ENCODE measurements around the gene BTBD9.

BTBD9 gene

DNA sequence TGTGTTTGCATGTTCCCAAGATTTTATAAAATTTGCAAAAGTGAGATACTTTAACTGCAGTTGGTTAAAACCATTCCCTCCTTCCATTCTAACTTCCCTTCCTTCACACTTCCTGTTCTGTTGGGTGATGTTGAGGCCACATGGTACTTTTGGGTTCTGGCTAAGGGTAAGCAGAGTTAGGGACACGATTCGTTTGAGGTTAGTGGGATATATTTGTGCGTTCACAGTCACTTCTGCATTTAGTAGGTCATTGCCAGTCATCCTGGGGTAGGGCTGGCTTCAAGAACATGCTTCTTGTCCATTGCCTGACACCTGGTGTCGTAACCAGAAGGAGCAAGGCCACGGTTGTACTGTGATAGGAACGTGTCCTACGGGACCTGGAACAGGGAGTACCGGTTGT lies 480.1 kb downstream of the BTBD9 start:
- TF ChIP-seq, protein P1, sequence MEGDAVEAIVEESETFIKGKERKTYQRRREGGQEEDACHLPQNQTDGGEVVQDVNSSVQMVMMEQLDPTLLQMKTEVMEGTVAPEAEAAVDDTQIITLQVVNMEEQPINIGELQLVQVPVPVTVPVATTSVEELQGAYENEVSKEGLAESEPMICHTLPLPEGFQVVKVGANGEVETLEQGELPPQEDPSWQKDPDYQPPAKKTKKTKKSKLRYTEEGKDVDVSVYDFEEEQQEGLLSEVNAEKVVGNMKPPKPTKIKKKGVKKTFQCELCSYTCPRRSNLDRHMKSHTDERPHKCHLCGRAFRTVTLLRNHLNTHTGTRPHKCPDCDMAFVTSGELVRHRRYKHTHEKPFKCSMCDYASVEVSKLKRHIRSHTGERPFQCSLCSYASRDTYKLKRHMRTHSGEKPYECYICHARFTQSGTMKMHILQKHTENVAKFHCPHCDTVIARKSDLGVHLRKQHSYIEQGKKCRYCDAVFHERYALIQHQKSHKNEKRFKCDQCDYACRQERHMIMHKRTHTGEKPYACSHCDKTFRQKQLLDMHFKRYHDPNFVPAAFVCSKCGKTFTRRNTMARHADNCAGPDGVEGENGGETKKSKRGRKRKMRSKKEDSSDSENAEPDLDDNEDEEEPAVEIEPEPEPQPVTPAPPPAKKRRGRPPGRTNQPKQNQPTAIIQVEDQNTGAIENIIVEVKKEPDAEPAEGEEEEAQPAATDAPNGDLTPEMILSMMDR (IDR thresholded peaks at IDR 0.05; ENCODE audit: low read depth, low read length, missing control alignments): no peak

DNA sequence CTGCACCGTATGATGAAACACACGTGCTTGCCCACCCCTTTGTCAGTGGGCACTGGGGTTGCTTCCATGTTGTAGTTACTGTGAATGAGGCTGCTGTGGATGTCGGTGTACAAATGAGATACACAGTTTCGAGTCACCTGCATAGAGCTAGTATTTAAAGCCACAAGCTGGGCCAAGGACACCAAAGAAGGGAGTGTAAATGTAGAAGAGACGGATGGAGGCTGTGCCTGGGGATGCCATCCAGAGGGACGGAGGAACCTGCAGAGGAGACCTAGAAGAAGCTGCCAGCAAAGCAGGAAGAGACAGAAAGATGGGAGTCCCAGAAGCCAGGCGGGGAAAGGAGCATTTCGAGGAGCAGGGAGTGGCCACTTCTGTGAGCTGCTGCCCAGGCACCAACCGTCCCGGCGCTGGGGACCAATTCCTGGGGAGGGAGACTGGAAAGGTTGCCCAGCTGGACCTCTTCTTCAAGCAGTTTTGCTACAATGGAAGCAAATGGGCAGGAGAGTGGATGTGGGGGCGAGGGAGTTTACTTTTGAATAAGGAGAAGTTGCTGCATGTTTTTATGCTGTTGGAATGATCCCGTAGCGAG lies 480.9 kb downstream of the BTBD9 start:
- TF ChIP-seq, protein P1 (IDR thresholded peaks at IDR 0.05; ENCODE audit: low read depth, low read length, missing control alignments): no peak
- H3K4me3 ChIP-seq (ENCODE audit: low read depth, low read length): no peak overlapping the region
- in situ Hi-C loops (cut with HindIII; ENCODE audit: low sequenced_read_pairs): loop anchor here (10.0 kb wide), 1 partner anchor 116 kb away; no protein-coding TSS in a partner anchor
- DNase-seq (ENCODE audit: low read depth): no peak

More for the DNA sequence above, 480.1 kb downstream of the BTBD9 start:
- no peak for DNase-seq (ENCODE audit: low read depth)
- in situ Hi-C loops (cut with HindIII; ENCODE audit: low sequenced_read_pairs): loop anchor here (10.0 kb wide), 1 partner anchor 115 kb away; no protein-coding TSS in a partner anchor
- H3K4me3 ChIP-seq (ENCODE audit: low read depth, low read length): no peak overlapping the region

DNA sequence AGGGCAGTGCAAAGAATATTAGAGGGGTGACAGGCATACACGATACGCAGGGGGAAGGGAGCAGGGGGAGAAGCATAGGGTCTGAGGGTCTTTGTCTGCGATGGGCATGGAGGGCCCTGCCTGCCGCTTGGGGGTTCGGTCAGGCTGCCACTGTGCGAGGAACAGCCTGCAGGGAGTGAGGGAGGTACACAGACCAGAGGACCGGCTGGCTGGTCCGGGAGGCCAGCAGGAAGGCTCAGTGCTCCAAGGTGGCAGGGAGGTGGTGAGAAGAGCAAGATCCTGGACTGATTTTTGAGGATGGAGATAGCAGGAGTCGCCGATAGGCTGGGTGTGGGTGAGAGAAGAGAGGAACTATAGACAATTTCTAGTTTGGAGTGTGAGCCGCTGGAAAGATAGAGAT lies 481.8 kb downstream of the BTBD9 start:
- no peak overlapping the region for H3K4me3 ChIP-seq (ENCODE audit: low read depth, low read length)
- TF ChIP-seq, protein P1 (IDR thresholded peaks at IDR 0.05; ENCODE audit: low read depth, low read length, missing control alignments): no peak
- no peak for DNase-seq (ENCODE audit: low read depth)
- in situ Hi-C loops (cut with HindIII; ENCODE audit: low sequenced_read_pairs): loop anchor here (10.0 kb wide), 1 partner anchor 117 kb away; no protein-coding TSS in a partner anchor

DNA sequence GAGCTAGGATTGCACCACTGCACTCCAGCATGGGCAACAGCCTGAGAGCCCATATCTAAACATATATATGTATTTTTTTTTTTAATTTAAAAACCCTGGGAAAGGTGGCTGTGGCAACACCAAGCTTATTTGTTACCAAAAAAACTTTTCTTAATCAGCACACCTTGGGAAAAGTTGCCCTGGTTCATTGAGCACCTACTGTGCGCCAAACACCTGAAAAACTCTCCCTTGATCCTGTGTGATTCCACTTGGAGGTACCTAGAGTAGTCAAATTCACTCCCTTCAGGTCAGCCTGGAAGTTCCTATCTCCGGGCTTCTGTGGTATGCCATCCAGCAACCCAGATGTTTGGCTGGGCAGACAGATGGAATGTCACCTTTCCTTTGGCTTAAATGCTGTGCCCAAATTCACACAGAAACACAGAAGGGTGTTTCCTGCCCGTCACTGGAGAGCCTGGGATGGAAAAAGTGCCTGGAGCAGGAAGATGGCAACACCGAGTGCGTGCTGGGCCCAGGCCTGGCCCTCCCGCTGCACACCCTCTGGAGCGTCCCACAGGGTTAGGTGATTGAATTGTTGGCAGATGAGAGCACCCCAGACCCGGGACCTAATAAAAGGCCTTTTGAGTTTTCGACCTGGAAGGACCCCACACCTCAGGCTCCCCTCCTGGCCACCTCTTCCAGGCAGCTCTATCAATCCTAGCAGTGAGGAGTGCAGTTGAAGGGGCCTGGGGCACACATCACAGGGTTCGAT lies 482.7 kb downstream of the BTBD9 start:
- DNase-seq (ENCODE audit: low read depth): no peak

DNA sequence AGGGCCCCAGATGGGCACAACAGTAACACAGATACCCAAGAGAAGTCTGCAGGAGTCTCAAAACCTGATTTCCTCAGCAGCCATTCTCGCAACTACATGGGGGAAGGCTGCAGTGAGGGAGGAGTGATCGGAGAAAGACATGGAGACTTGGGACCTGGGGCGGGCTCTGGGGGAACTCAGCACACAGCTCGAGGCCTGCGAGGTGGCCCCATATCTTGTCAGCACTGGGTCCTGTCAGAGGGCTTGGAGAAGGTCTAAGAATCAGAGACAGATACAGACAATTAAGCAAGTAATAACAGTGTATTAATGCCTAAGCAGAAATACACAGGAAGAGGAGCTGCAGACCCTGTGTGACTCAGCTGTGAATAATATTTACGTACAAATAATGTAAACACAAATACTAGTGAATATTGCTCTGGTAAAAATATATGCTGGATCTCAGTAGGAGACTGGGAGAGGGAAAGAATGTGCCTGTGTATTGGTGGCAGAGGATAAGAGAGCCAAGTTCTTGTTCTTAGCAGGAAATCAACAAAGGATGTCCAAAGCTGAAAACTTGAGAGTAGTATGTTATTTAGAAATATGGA lies 484.0 kb downstream of the BTBD9 start:
- in situ Hi-C loops (cut with HindIII; ENCODE audit: low sequenced_read_pairs): loop anchor here (10.0 kb wide), 1 partner anchor 119 kb away; no protein-coding TSS in a partner anchor
- TF ChIP-seq, protein P1 (IDR thresholded peaks at IDR 0.05; ENCODE audit: low read depth, low read length, missing control alignments): no peak
- H3K4me3 ChIP-seq (ENCODE audit: low read depth, low read length): no peak overlapping the region
- no peak for DNase-seq (ENCODE audit: low read depth)

More for the DNA sequence above, 482.7 kb downstream of the BTBD9 start:
- TF ChIP-seq, protein P1 (IDR thresholded peaks at IDR 0.05; ENCODE audit: low read depth, low read length, missing control alignments): no peak
- in situ Hi-C loops (cut with HindIII; ENCODE audit: low sequenced_read_pairs): loop anchor here (10.0 kb wide), 1 partner anchor 118 kb away; no protein-coding TSS in a partner anchor
- H3K4me3 ChIP-seq (ENCODE audit: low read depth, low read length): no peak overlapping the region

DNA sequence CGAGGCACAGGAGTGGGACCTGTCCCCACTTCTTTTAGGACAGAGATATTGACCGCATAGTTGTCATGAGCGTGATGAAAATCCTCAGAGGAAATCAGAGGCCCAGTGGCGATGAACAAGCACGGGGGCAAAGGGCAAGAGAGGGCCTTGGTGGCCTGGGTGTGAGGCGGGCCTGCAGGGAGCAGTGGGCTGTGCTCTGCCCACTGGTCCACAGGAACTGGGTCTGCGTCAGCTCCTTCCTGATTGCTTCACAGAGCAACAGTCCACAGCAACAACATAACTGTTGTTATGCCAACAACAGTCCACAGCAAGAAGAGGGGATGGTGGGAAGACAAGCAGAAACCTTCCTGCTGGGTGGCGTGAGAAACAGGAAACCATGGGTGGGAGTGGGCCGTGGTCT lies 484.6 kb downstream of the BTBD9 start:
- TF ChIP-seq, protein P1 (IDR thresholded peaks at IDR 0.05; ENCODE audit: low read depth, low read length, missing control alignments): no peak
- no peak overlapping the region for H3K4me3 ChIP-seq (ENCODE audit: low read depth, low read length)
- DNase-seq (ENCODE audit: low read depth): no peak
- in situ Hi-C loops (cut with HindIII; ENCODE audit: low sequenced_read_pairs): loop anchor here (10.0 kb wide), 1 partner anchor 120 kb away; no protein-coding TSS in a partner anchor
